HepG2 (cell line): ENCODE data around the gene BIRC5. TPM values are rescaled to one million over a fixed set of nuclear protein-coding genes. Genes with fewer than 3 reads are reported as not detected.

Source experiments
- ASH2L ChIP-seq: fragments of 300-600, 200-600 bp; sonication (generic); IDR thresholded peaks from 2 replicates; pipeline ENCODE4 v1.7.0; 2017; ENCODE audit warnings: low read depth, mild to moderate bottlenecking, moderate library complexity, mixed read lengths, low read length; ENCODE audit not compliant: insufficient read length
- FOSL2 ChIP-seq: sonication (generic); formaldehyde crosslinking; IDR thresholded peaks from 2 replicates; pipeline ENCODE4 v1.4.0; 2020; ENCODE audit warnings: missing genetic modification reagents
- KLF16 ChIP-seq, 2 experiments: sonication (generic) in 1 of 2; formaldehyde crosslinking in 1 of 2; IDR thresholded peaks; 2 replicates each; pipeline versions ENCODE4 v1.6.1 to v1.8.0; 2016 to 2023; ENCODE audit warnings: missing genetic modification reagents in 2 of 2, missing compliant biosample characterization in 1 of 2
- MYPOP ChIP-seq: sonication (generic); formaldehyde crosslinking; IDR thresholded peaks from 2 replicates; pipeline ENCODE4 v1.8.1; 2023; ENCODE audit warnings: mild to moderate bottlenecking, moderate library complexity, missing genetic modification reagents
- NFYC ChIP-seq: IDR thresholded peaks from 2 replicates; pipeline ENCODE4 v1.6.1; 2016; ENCODE audit warnings: missing genetic modification reagents, missing compliant biosample characterization
- NR1H2 ChIP-seq: sonication (generic); formaldehyde crosslinking; IDR thresholded peaks from 2 replicates; pipeline ENCODE4 v1.8.1; 2022; ENCODE audit warnings: low read depth, missing genetic modification reagents, borderline replicate concordance
- NR2F1 ChIP-seq, 2 experiments: fragments of 450-650 bp in 1 of 2; formaldehyde crosslinking in 1 of 2; IDR thresholded peaks; 2 replicates each; pipeline versions ENCODE4 v1.5.0 to v1.6.1; 2016 to 2020; ENCODE audit warnings: mild to moderate bottlenecking in 1 of 2, missing compliant biosample characterization in 1 of 2, missing genetic modification reagents in 1 of 2, moderate library complexity in 1 of 2
- SIN3B ChIP-seq: fragments of 150-350 bp; IDR thresholded peaks from 2 replicates; pipeline ENCODE4 v1.6.1; 2014; ENCODE audit warnings: low read length
- SRSF9 ChIP-seq: fragments of 200-400 bp; formaldehyde crosslinking; IDR thresholded peaks from 2 replicates; pipeline ENCODE4 v1.6.1; 2018; ENCODE audit warnings: borderline replicate concordance, mild to moderate bottlenecking, low read depth, low read length; ENCODE audit not compliant: insufficient read depth, poor library complexity, severe bottlenecking
- SYNCRIP ChIP-seq: fragments of 200-400 bp; formaldehyde crosslinking; IDR thresholded peaks from 2 replicates; pipeline ENCODE4 v1.6.1; 2018; ENCODE audit warnings: mild to moderate bottlenecking, low read depth, low read length; ENCODE audit not compliant: insufficient read depth
- TAF15 ChIP-seq: fragments of 200-400 bp; formaldehyde crosslinking; IDR thresholded peaks from one replicate; pipeline ENCODE4 v1.6.1; 2018; ENCODE audit warnings: mild to moderate bottlenecking, low read depth, low read length; ENCODE audit not compliant: poor library complexity, severe bottlenecking
- USF2 ChIP-seq, 2 experiments: sonication (generic) in 1 of 2; formaldehyde crosslinking in 1 of 2; IDR thresholded peaks; 2 replicates each; pipeline versions ENCODE4 v1.5.1 to v1.6.1; 2011 to 2020; ENCODE audit warnings: borderline replicate concordance in 1 of 2, low read depth in 1 of 2, low read length in 1 of 2, mild to moderate bottlenecking in 1 of 2, missing genetic modification reagents in 1 of 2, moderate library complexity in 1 of 2
- ZBTB33 ChIP-seq: sonication (generic); formaldehyde crosslinking; IDR thresholded peaks from 2 replicates; pipeline ENCODE4 v1.4.0; 2020; ENCODE audit warnings: missing genetic modification reagents
- ZFP1 ChIP-seq: IDR thresholded peaks from 2 replicates; pipeline ENCODE4 v1.6.1; 2016
- ZFP37 ChIP-seq: sonication (generic); formaldehyde crosslinking; IDR thresholded peaks from 2 replicates; pipeline ENCODE4 v1.4.0; 2020; ENCODE audit warnings: missing genetic modification reagents, borderline replicate concordance
- ZNF224 ChIP-seq: sonication (generic); formaldehyde crosslinking; IDR thresholded peaks from 2 replicates; pipeline ENCODE4 v1.5.0; 2020; ENCODE audit warnings: mild to moderate bottlenecking, missing genetic modification reagents
- ZNF362 ChIP-seq: sonication (generic); formaldehyde crosslinking; IDR thresholded peaks from 2 replicates; pipeline ENCODE4 v1.4.0; 2020; ENCODE audit warnings: missing genetic modification reagents, mild to moderate bottlenecking, borderline replicate concordance
- ZNF574 ChIP-seq: sonication (generic); formaldehyde crosslinking; IDR thresholded peaks from 2 replicates; pipeline ENCODE4 v1.4.0; 2020; ENCODE audit warnings: missing genetic modification reagents
- ZNF616 ChIP-seq: sonication (generic); formaldehyde crosslinking; IDR thresholded peaks from 2 replicates; pipeline ENCODE4 v1.5.0; 2020; ENCODE audit warnings: low read depth, mild to moderate bottlenecking, missing genetic modification reagents
- ZNF841 ChIP-seq: sonication (generic); formaldehyde crosslinking; IDR thresholded peaks from 2 replicates; pipeline ENCODE4 v1.8.1; 2023; ENCODE audit warnings: missing genetic modification reagents, borderline replicate concordance
- polyA plus RNA-seq, 8 experiments: library from polyadenylated mRNA; depleted of rRNA in 3 of 8; stranded (reverse) in 7 of 8; unstranded in 1 of 8; fragments of >200 nt; fragmentation: Illumina TruSeq in 4 of 8; extraction: Trizol in 4 of 8; gene quantifications; 2 replicates each; pipeline versions ENCODE4 v1.2.1 to v1.2.3, GENCODE V29; 2011 to 2016; ENCODE audit warnings: low read depth in 4 of 8, missing spikeins in 1 of 8, mixed read lengths in 1 of 8; ENCODE audit not compliant: insufficient read depth in 1 of 8
- total RNA-seq, 5 experiments: library from RNA; depleted of rRNA; stranded (reverse); fragments of >200 nt; fragmentation: Illumina TruSeq; extraction: Trizol; gene quantifications; 2 replicates each; pipeline ENCODE4 v1.2.3, GENCODE V29; 2016; ENCODE audit warnings: low read depth in 1 of 5

The BIRC5 gene
- total and polyA plus RNA-seq, 2 of the 13 experiments (the other 11 are each of a cell fraction or from before 2014, with no cell fraction given) = 30.3 to 135 TPM

GRCh38 chr17:78240839-78241238, 26.8 kb downstream of the BIRC5 start (continued):
- 0 out of 2 replicates have a peak, but pooled peaks have one; percentile 20 for TF ChIP-seq ZBTB33 (CRISPR knock-in tag)
- TF ChIP-seq SRSF9 = no peak
- no peak for TF ChIP-seq USF2 (IDR thresholded peaks at IDR 0.05; ENCODE audit: low read depth, low read length)
- TF ChIP-seq USF2 (CRISPR knock-in tag; IDR thresholded peaks at IDR 0.05; ENCODE audit: borderline replicate concordance) = 0 out of 2 replicates have a peak, but pooled peaks have one; percentile 33
- TF ChIP-seq NR1H2 (CRISPR knock-in tag) = no peak; the same call in 1 of the 2 replicates
- no peak for TF ChIP-seq ASH2L
- TF ChIP-seq NR2F1 (CRISPR knock-in tag; IDR thresholded peaks at IDR 0.05) = no peak
- no peak for TF ChIP-seq FOSL2 (CRISPR knock-in tag)
- 0 out of 2 replicates have a peak, but pooled peaks have one; percentile 19 for TF ChIP-seq ZNF224 (CRISPR knock-in tag)
- TF ChIP-seq TAF15 = no peak
- no peak for TF ChIP-seq ZFP1 (CRISPR knock-in tag)
- no peak for TF ChIP-seq SIN3B
- TF ChIP-seq MYPOP (CRISPR knock-in tag) = 0 out of 2 replicates have a peak, but pooled peaks have one; percentile 9
- no peak for TF ChIP-seq ZFP37 (CRISPR knock-in tag)
- TF ChIP-seq SYNCRIP = no peak
- TF ChIP-seq KLF16 (CRISPR knock-in tag; IDR thresholded peaks at IDR 0.05) = no peak
- no peak for TF ChIP-seq ZNF574 (CRISPR knock-in tag)
- no peak for TF ChIP-seq ZNF362 (CRISPR knock-in tag)
- TF ChIP-seq ZNF841 (CRISPR knock-in tag) = no peak
- no peak for TF ChIP-seq NFYC
- TF ChIP-seq ZNF616 (CRISPR knock-in tag) = 0 out of 2 replicates have a peak, but pooled peaks have one; percentile 35
